ENCODE measurements around the gene GPRC5D.

GRCh38 chr12:12943586-12944260, 8.2 kb downstream of the GPRC5D start:
- TF ChIP-seq CTCF (IDR thresholded peaks at IDR 0.05), result no peak
- TF ChIP-seq TAF1 (IDR thresholded peaks at IDR 0.05; ENCODE audit: borderline replicate concordance, low read depth, low read length), result no peak
- no peak for TF ChIP-seq MAX (IDR thresholded peaks at IDR 0.05; ENCODE audit: low read depth)
- TF ChIP-seq TEAD4 (IDR thresholded peaks at IDR 0.05; ENCODE audit: borderline replicate concordance, insufficient read depth), result no peak
- TF ChIP-seq FOXJ3 (CRISPR knock-in tag; IDR thresholded peaks at IDR 0.05), result no peak
- no peak for TF ChIP-seq SMC3 (IDR thresholded peaks at IDR 0.05; ENCODE audit: low read depth, low read length)
- no peak for TF ChIP-seq REST (IDR thresholded peaks at IDR 0.05; ENCODE audit: low read depth, low read length)
- TF ChIP-seq TCF12 (IDR thresholded peaks at IDR 0.05), result no peak
- TF ChIP-seq MXI1 (IDR thresholded peaks at IDR 0.05; ENCODE audit: low read depth, low read length), result no peak

Data from SK-N-SH (cell line).